DMS79 treated with DMSO at 0.1 percent for 48 hours (cell line): ENCODE data around the gene ADORA2A.

Experiments used
- DNase-seq: peaks from one replicate; lab custom pipeline; 2025; lab: John Stamatoyannopoulos, UW

ADORA2A gene

GRCh38 chr22:24427500-24428164 lies at the start of gene ADORA2A:
Gene ADORA2A, plus strand, starts transcription at chr22:24427599. Its CDS starts 5,806 bp downstream, at chr22:24433405.
- no peak for DNase-seq

DNA sequence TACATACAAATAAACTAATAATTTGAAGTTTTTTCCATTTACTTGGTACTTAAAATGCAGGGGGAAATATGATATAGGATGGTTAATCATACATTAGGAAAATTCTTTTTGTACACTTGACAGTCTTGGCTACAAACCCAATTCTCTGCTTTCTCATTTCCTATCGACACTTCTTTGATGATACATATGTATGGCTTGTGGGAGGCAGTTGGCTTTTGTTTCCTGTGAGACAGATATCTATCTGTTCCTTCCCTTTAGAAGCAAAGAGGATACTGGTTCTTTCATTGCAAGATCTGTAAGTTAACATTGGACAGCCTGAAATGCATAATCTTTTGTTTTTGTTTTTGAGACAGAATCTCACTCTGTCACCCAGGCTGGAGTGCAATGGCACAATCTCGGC lies 47.9 kb upstream of the ADORA2A start:
- DNase-seq, result no peak

DNA sequence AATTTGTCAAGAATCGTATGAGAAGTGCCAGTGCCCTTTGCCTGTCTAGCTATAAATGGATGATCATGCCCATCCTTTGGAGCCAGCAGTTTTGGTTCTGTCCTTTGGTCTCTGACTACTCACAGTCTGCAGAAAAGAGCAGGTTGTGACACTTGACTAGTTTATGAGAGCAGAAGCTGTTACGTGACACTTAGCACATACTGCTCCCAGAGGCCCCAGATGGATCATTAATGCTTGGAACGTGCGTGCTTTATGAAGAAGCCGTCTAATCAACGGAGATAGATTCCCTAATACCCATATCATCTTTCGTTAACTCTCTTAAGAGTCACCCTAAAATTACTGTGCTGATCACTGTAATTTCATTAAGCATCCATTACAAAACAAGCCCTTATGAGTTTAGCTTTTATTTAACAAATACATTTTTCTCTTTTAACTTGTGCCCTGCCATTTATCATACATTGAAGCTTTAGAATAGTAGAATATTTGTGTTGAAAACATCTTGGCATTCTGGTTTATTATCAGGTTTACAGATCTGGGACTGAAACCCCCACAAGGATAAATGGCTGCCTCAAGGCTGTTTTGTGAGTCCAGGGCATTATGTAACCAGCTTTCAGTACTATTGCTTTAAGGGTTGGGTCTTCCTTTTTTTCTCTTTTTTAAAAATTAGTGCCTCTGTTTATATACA lies 47.0 kb upstream of the ADORA2A start:
- DNase-seq, result no peak

DNA sequence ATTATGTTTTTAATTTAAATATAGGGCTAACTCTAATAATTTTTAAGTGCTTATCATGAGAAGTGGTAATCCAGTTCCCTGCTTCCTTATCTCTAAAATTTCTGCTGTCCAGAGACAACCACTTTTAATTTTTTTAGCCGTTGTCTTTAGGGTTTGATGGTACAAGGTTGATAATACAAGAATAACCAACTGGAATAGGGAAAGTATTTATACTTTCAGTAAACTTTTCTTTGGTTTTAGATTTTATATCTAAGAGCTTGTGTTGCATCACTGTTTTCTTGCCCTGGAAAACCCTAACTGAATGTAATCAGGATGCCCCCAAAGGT lies 46.5 kb upstream of the ADORA2A start:
- no peak for DNase-seq

GRCh38 chr22:24383061-24383460 lies 44.3 kb upstream of the ADORA2A start:
- DNase-seq, result no peak

DNA sequence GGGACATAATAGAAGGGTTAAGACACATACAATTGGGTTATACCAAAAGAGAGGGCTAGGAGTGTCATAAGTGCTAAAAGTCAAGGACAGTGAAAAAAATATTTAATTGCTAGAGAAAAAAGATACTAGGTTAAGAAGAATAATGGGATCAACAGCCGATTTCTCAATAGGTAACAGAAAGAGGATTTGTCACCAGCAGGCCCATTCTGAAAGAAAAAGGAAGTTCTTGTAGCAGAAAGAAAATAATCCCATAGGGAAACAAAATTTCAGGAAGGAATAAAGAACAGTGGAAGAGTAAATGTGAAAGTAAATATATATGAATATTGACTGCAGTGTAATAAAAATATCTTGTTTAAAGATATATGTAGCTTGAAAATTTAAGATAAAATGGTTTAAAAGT lies 43.3 kb upstream of the ADORA2A start:
- DNase-seq, result no peak

GRCh38 chr22:24386937-24387471 lies 40.4 kb upstream of the ADORA2A start:
- DNase-seq, result no peak

- no peak for DNase-seq
These were observed 37.7 kb upstream of the ADORA2A start for GRCh38 chr22:24389680-24390079.

- DNase-seq, result no peak
These were observed 37.2 kb upstream of the ADORA2A start for GRCh38 chr22:24390156-24390555.

GRCh38 chr22:24390576-24390975 lies 36.8 kb upstream of the ADORA2A start:
- DNase-seq, result no peak

- DNase-seq, result no peak
These were observed 35.6 kb upstream of the ADORA2A start for GRCh38 chr22:24391836-24392217.

- no peak for DNase-seq
These were observed 35.0 kb upstream of the ADORA2A start for GRCh38 chr22:24392218-24392931.

GRCh38 chr22:24393012-24393559 lies 34.3 kb upstream of the ADORA2A start:
- no peak for DNase-seq

DNA sequence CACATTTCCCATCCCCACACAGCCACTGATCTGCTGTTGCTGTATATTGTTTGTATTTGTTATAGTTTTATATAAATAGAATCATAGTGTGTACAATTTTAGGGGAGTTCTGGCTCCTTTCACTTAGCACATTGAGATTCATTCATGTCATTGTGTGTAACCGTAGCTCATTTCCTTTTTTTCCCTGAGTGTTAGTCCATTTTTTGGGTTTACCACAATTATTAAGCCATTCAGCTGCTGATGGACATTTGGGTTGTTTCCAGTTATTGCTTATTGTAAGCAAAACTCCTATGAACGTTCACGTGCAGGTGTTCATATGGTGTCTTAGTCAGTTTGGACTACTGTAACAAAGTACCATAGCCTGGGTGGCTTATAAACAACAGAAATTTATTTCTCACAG lies 33.6 kb upstream of the ADORA2A start:
- no peak for DNase-seq

GRCh38 chr22:24394254-24394653 lies 33.1 kb upstream of the ADORA2A start:
- no peak for DNase-seq

GRCh38 chr22:24398409-24398808 lies 29.0 kb upstream of the ADORA2A start:
- DNase-seq, result no peak

GRCh38 chr22:24400034-24400725 lies 27.2 kb upstream of the ADORA2A start:
- DNase-seq, result no peak

DNA sequence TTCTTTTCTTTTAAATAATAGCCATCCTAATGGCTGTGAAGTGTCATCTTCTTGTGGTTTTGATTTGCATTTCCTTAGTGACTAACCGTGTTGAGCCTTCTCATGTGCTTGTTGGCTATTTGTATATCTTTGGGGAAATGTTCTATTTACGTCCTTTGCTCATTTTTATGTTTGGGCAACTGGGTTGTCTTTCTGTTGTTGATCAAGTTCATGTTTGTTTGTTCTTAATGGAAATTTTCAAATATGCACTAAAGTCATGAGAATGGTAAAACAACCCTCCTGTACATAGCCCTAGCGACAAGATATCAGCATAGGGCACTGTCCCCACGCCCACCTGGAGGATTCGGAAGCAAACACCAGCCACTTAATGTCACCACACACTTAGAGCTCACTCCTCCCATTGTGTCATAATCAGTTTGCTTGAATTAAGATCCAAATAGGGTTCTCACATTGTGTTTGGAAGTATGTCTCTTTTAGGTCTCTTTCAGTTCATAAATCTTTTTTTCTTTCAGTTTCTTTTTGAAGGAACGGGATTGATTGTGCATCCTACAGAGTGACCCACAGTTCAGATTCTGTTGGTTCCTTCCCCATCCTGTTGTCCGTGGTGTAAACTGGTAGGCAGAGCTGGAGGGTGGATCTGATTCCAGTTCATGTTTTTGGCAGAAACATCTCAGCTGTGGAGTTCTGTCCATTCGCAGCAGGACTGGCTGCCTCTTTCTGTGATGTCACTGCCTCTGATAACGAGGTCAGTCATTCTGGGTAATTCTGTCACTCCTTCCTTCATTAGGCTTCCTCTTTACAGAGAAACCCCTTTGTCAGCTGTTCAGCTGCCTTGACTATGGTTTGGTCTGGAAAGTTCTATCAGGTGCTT lies 26.4 kb upstream of the ADORA2A start:
- DNase-seq, result no peak

- no peak for DNase-seq
These were observed 25.4 kb upstream of the ADORA2A start for GRCh38 chr22:24401931-24402367.

DNA sequence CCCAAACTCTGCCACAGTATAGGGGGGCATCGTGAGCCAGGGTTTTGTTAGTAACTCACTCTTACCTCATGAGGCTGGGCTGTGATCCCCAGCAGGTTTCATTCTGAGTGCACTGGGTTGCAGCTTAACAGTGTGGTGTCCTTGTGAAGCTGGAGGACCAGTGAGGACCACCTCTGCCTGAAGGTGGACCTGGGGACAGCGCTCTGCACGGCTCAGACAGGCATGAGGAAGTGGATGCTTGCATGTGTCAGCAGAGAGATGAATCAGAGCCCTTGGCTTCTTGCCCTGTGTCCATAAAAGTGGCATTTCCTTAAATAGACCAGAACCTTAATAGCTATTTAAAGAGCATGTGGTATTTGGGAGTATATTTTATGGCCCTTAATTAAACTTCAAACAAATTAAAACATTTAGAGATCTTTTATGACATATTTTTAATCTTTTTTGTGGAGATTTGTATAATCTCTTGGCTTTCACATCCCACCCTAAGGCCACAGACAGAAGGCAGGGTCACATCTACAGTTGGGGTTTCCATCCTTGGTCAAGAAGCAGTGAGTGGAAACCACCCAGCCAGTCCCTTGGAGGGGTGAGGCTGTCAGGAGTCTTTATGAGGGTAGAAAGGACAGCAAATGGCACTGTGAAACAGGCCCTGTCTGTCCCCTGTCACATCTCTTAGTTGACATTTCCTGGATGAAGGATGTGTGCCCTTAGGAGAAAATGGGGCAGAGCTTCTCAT lies 24.8 kb upstream of the ADORA2A start:
- peak; percentile 73 for DNase-seq
